NCI-H82 treated with DMSO at 0.1 percent for 48 hours (cell line): ENCODE measurements around the gene TWF1.
A peak's percentile ranks its signal among the peaks of the same experiment; 100 is the strongest.
"Not testable (repeated sequence)": the region's sequence is repeated elsewhere in the genome, so short reads cannot be mapped to it uniquely, and the experiment has no call there.

ENCODE experiments used
- DNase-seq: peaks from one replicate; lab custom pipeline; 2025; ENCODE audit not compliant: unreplicated experiment; lab: John Stamatoyannopoulos, UW

TWF1 gene

GRCh38 chr12:43805860-43806736 lies at the start of gene TWF1:
TSS of gene TWF1 (minus strand) at chr12:43806317. CDS start at chr12:43806245, 72 bp downstream.
- peak; percentile 49 for DNase-seq

DNA sequence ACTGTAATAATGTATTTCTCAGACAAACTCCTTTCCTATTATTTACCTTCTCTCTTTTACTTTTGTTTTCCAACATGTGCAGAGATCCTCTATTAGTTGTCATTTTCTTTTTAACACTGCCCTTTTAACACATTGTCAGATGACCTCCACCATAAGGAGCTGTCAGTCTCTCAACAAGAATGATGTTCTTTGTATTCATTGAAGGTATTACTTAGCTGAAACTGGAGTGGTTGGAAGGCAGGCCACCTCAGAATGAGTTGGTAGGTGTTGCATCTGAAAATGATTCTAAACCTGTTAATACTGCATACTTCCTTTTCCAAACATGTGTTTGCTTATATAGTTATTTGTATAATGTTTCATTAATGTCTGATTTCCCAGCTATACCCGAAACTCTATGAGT lies 46.6 kb upstream of the TWF1 start:
- DNase-seq = no peak

DNA sequence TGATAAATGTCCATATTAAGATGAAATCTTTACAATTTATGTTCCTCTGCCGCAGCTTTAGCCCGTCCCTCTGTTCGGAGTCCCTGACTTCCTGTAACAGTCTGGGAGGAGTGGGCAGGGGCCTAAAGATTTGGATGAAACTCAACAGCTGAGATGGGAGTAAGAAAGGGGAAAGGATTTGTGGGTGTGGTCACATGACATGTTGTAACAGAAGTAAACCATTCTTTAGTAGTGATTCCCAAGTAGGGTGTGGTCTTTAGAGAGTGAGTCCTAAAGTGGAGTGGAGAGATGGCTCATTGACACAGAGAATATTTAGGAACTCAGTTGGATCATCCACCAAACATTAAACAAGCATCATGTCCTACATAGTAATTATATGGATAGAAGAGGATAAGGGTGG lies 42.7 kb upstream of the TWF1 start:
- DNase-seq = no peak

DNA sequence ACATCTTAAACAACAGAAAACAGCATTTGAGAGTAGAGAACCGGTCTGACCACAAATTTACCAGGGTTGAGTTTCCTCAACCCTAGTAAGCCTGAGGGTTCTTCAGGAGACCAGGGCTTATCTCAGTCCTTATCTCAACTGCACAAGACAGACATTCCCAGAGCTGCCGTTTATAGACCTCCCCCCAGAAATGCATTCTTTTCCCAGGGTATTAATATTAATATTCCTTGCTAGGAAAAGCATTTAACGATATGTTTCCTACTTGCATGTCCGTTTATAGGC lies 42.0 kb upstream of the TWF1 start:
- no peak for DNase-seq

DNA sequence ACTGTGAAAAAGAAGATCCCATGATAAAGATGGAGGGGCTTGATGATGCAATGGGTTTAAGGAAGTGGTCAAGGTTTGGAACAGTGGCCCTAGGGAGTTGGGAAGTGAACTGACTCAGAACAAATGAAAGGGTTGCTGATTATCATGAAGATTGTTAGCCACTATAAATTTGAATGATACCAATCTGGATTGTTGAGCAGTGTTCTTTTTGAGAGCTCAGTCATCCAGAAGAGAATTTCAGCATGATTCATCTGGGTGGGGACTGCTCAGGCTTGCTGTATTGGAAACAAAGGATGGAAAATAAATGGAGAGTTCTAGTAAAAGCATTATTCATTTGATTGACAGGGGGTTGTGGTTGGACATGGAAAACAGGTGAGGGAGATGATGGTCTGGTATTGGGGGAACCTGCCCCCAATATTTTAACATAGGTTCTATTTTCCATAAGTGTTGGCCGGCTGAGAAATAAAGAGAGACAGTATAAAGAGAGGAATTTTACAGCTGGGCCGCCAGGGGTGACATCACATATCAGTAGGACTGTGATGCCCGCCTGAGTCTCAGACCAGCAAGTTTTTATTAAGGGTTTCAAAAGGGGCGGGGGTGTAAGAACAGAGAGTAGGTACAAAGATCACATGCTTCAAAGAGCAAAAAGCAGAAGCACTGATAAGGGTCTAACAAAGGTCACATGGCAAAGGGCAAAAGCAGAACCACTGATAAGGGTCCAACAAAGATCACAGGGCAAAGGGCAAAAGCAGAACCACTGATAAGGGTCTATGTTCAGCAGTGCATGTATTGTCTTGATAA lies 41.5 kb upstream of the TWF1 start:
- DNase-seq = not testable (repeated sequence)

- no peak for DNase-seq
Observed at GRCh38 chr12:43842259-43842658, 36.1 kb upstream of the TWF1 start.

DNA sequence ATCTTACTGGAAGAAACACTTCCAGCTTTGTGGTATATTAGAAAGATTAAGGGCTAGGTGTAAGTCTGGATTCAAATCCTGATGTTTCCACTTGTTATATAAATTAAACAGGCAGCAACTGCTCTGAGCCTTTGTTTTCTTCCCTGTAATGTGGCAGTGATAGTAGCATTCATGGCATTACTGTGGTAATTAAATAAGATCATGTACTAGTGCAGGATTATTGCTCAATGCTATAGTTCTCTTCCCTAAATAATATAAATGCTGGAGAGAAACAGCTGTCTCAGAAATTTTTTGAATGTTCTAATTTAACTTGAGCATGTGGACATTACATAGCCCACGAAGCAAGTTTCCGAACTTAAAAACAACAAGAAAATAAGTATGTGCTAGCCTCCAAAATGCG lies 35.1 kb upstream of the TWF1 start:
- no peak for DNase-seq

DNA sequence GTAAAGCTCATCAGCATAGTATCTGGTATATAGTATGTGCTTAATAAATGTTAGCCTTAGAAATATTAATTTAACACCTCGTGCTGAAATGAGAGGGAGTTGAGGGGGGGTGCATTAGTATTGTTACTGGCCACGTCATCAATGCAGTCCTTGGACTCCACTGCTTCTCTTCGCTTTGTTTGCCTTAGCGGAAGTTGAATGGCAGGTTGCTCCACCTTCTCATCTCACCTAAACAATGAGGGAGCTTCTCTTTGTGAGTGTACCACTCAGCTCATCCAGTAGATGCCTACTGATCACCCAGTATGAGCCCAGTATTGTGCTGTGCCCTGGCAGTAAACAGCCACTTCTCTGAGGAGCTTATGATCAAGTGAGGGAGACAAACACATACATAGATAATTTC lies 34.2 kb upstream of the TWF1 start:
- DNase-seq = no peak

DNA sequence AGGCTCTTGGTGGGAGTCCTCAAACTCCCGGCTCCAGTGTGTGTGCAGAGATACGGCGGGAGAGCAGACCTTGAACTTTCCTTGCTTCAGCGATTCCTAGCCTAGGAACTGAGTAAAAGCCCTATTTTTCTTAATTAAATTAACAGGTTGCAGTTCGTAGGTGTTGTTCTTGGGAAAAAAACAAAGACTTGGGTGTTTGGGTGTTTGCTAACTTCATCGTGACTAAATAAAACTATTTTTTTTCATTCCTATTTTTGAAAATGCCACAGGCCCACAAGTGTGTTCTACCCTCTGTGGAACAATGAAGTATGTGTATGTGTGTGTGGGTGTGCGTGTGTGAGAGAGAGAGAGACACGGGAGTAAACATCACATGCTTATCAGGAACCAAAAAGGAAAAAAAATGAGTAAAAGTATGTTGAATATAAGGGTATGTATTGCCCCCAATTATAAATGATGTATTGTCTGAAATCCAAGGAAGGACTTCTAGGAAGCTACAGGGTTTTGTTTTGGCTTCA lies 30.4 kb upstream of the TWF1 start:
- no peak for DNase-seq

- DNase-seq = no peak
Observed at GRCh38 chr12:43835656-43836474, 29.7 kb upstream of the TWF1 start, which contains the start of gene TMEM117. TSS of gene TMEM117 (plus strand) at chr12:43836081.

DNA sequence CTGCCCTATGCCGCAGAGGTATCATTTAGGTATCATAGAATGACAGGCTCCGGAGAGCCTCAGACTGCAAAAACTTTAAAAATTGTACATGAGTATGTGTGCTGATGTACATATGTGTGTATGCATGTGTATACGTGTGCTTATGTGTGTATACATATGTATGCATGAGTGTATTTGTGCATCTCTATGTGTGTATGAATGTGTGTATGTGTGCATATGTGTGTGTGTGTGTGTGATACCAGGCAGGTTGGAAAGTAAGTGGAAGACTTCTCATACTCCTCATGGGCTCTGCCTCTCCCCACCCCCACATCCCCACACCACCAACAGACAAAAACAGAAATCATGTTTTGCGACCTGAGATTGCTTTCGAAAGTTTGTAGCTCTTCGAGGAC lies 29.1 kb upstream of the TWF1 start:
- DNase-seq = no peak

GRCh38 chr12:43832463-43833168 lies 26.5 kb upstream of the TWF1 start:
- DNase-seq = no peak

DNA sequence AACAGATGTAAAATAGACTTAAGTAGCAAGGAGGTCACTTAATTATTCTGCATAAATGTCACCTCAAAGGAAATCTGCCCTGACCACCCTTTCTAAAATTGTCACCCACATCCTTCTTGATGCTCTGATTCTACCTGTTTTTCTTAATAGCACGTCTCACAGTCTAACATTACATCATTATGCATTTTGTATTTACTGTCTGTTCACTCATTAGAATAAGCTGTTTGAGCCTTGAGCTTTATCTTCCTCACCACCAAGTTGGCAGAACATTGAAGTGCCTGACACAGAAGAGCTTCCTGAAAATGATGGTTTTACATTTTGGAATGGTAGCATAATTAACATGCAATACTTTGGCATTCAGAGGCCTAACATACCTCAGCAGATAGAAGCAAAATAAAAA lies 21.0 kb upstream of the TWF1 start:
- no peak for DNase-seq

DNA sequence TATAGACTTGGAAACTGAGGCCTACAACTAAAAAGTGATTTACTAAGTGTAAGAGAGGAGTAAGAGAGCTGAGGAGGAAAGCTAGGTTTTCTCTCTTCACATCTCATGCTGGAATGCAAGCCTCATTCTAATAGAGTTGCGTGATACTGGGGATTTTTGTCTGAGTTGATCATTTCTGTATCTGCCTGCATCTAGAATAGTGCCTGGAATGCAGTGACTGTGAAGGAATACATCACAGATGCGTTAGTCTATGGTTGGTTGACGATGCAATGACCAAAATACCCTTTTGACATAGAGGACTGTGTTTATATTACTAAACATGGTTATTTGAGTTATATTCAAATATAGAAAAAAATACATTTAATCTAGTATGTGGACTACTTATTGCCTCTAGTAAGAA lies 20.6 kb upstream of the TWF1 start:
- no peak for DNase-seq

- no peak for DNase-seq
Observed at GRCh38 chr12:43824207-43824775, 18.2 kb upstream of the TWF1 start.

DNA sequence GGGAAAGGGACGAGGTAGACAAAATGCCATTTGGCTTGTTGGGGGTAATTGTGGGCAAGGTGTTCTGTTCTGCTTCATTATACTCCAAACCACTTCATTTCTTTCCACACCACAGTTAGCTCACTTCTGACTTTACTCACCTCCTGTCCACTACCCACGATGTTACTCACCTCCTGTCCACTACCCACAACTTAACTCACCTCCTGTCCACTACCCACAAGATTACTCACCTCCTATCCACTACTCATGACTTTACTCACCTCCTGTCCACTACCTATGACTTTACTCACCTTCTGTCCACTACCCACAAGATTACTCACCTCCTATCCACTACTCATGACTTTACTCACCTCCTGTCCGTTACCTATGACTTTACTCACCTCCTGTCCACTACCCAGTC lies 10.1 kb upstream of the TWF1 start:
- DNase-seq = no peak

DNA sequence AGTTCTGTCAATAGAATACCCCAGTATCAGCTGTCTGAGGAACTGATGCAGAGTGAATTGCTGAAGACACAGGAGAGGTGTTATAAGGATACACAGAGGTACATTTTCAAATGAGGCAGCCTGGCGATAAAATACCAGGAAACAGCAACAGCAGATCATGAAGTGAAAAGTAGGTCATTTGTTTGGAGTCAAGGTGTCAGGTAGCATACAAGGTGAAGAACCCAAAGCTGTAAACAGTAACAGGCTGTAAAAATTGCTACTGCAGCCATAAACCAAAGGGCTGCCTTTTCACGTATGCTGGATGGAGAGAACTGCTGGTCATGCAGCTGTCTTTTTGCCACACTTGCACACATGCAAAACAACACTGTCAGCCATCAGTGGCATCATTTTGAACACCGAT lies 9.3 kb upstream of the TWF1 start:
- no peak for DNase-seq

DNA sequence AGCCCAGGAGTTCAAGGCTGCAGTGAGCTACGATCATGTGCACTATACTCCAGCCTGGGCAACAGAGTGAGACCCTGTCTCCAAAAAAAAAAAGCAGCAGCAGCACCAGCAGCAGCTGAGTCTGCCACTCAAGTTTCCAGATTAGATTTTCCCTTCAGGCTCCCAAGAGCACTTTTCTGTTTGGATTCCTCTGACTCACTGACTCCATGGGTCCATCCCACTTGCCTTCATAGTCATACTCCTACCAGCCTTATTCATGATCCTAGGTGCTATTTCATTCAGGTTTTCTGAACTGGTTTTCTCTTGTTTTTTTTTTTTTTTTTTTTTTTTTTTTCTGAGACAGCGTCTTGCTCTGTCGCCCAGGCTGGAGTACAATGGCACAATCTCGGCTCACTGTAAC lies 6.8 kb upstream of the TWF1 start:
- DNase-seq = no peak

DNA sequence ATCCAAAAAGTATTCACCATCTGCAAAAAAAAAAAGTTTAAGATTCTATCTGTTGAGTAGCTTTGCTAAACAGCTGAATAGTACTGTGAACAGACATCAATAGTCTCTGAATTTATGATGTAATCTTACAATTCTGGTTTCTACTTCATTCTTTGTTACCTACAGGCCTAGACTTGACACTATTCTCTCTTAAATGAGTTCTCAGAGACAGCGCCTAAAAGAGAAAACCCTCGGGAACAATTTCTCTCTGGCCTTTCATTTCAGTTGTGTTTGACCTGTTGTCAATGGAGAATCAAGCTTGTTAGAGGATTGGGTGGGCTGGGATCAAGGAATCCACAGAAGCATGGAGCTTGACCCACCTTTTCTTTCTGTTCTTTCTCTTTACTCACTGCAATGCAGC lies 5.9 kb upstream of the TWF1 start:
- no peak for DNase-seq

- DNase-seq = no peak
Observed at GRCh38 chr12:43807386-43807785, 1.3 kb upstream of the TWF1 start.

DNA sequence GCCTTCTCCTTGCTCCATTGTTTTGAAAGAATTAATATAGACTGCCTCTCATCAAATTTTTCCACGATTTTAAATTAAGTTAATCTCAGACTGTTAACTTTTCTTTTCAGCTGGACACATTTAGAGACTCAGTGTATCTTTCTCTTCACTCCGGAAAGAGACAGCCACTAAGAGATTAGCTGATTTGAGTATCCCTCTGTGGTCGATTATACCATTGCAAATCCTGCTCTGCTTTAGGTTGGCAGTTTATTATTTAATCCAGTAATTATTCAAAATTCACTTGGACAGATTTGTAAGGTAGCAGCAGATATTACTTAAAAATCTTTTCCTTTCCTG lies 588 bp upstream of the TWF1 start:
- no peak for DNase-seq
